HuH-7.5 (cell line): Measurements from ENCODE around the gene SPIN1.

Source experiments
- DNase-seq: peaks from one replicate; pipeline ENCODE4 v3.0.0; 2011; ENCODE audit warnings: low spot score

The SPIN1 gene

DNA sequence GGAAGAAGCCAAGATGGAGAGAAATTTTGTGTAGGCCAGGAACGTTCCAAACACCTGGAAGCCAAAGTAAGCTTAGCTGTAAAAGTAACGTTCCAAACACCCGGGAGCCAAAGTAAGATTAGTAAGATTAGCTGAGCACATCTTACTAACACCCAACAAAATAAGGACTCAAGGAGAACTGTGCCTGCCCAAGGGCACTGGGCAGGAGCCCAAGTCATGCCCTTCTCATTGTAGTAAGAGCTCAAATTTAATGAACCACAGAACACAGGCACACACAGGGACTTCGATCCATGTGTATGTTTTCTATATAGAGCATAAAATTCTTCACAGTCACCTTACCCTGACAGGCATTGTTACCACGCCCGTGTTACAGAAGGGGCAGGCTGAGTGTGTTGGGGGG is 110.6 kb downstream of the SPIN1 start:
- DNase-seq, result no peak

DNA sequence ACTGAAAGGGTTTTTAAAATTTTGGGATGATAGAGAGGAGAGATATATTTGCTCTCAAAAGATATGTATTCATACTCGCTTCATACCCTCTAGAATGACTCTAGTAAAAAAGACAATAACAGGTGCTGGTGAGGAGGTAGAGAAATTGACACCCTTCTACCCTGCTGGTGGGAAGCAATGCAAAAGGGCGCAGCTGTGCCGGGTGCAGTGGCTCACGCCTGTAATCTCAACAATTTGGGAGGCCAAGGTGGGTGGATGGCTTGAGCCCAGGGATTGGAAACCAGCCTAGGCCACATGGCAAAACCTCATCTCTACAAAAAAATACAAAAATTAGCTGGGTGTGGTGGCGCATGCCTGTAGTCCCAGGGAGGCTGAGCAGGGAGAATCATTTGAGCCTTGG is 112.8 kb downstream of the SPIN1 start:
- no peak for DNase-seq

DNA sequence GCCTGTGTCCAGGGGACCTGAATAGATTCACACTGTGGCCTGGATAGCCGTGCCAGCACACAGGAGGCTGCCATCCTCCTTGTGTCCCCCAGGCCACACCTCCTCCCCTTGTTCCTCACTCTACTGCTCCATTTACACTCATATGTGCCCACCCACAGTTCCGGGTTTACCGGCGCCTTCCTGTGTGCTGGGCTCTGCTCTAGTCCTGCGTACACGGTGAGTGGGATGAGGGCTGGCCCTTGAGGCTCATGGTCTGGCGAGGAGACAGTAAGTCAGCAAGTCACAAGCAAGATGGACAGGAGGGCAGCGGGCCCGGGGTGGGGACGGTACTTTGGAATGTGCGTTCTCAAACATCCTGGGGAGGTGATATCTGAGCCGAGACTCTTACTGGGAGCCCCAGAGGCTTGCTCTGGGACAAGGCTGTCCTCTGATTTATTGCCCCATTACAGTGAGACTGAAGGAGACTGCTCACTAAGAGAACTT is 114.3 kb downstream of the SPIN1 start:
- no peak for DNase-seq

DNA sequence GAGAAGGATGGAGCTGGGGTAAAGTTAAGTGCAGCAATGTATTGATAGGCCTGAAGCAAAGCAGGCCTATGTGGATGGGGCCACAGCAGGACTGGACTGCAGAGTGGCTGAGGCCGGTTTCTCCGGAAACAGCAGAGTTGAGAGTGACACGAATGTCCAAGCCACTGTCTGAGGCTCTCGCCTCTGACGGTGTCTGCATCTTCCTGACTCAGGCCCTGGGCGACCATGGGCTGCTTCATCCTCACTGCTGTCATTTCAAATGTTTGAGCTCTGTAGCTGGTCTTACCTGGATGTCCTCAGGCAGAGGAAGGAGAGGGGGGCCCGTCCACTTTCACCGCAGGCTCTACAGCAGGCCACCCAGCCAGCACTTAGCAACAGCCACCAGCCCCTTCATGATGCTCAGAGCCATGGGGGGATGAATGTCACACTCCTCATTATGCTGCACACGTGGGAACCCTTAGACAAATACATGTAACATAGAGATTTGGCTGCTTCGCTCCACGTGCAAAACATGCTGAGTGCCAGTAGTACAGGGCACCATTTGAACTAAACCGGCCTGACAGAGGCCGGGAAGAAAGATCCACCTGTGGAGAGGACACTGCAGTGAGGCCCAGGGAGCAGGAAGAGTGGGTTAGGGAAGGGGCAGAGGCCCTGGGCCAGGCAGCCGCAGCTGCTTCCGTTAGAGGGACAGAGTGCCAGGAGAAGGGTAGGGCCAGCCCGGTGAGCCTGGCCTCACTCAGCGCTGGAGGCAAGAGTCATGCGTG is 115.0 kb downstream of the SPIN1 start:
- DNase-seq, result no peak

DNA sequence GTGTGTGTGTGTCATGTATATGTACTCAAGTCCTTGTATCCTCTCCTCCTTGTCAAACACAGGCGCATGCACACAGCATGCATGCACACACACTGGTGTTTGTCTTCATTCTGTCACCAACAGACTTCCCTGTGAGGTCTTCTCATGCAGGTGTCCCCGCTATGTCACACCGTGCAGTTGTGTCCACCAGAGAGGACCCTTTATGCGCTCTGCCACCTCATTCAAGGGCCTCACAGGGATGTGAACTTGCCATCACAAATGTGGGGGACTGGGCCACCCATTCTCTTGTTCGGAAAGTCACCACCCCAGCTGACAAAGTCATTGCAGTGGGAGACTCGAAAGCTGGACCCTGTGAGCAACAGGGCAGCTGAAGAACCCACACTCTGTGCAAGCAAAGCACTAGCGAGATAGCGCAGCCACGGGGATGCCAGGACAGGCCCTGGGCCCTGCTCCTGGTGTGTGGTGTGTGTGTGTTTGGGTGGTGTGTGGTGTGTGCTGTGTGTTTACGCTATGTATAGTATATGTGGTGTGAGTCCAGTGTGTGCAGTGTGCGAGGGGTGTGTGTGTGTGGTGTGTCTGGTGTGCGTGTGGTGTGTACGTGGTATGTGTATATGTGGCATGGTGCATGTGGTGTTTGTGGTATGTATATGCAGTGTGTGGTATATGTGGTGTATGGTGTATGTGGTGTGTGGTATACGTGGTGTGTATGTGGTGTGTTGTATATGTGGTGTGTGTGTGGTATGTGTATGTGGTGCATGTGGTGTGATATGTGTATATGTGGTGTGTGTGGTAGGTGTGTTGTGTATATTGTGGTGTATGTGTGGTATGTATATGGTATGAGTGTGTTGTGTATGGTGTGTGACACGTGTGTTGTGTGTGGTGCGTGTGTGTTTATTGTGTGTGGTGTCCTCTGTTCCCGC is 115.9 kb downstream of the SPIN1 start:
- DNase-seq, result no peak

DNA sequence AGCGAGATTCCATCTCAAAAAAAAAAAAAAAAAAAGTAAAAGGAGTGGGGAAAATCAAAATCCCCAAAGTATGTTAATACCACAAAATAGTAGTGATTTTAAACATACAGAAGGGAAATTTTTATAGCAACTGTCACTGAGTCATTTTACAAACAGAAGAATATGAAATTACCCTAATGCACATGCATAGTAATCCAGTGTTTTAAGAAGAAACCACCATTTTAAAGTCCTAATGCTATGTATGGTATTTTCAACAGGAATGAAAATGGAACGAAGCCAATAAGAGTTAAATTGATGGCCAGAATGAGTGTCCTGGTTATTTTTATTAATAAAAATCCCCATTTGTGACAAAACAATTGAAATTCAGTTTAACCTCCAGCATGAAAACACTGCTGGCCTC is 120.1 kb downstream of the SPIN1 start:
- no peak for DNase-seq

DNA sequence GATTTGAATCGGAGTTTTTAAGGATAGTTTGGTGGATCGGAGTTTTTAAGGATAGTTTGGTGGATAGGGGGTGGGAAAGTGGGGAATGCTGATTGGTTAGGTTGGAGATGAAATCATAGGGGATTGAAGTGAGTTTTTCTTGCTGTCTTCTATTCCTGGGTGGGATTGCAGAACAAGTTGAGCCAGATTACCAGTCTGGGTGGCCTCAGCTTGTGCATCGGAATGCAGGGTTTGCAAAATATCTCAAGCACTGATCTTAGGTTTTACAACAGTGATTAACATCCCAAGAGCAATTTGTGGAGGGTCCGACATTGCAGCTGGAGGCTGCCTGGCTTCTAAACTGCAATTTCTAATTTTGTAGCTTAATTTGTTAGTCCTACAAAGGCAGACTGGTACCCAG is 123.7 kb downstream of the SPIN1 start:
- no peak for DNase-seq

DNA sequence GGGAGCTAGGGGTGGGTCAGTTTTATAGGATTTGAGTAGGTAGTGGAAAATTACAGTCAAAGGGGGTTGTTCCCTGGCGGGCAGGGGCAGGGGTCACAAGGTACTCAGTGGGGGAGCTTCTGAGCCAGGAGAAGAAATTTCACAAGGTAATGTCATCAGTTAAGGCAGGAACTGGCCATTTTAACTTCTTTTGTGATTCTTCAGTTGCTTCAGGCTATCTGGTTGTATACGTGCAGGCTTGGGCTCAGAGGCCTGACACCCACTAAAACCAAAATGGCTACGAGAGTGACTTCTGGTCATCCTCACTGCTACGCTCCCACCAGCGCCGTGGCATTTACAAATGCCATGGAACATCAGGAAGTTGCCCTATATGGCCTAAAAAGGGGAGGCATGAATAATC is 126.0 kb downstream of the SPIN1 start:
- no peak for DNase-seq

DNA sequence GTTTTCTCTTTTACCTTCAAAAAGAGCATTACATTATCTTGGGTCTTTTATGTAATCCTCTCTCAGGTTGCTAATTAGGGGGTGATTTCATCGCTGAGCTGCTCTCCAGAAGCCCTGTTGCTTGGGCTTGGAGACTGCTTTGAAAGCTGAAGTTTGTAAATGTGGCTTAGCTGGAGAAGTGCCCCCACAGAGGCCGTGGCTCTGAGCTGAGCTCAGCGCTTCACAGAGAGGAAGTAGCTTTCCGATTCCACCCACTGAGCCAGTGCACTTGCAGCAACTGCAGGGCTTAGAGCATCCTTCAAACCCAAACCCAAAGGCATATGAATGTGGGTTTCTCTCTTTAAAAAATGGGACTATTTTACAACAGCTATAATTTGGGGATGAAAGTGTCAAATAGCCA is 133.1 kb downstream of the SPIN1 start:
- no peak for DNase-seq

DNA sequence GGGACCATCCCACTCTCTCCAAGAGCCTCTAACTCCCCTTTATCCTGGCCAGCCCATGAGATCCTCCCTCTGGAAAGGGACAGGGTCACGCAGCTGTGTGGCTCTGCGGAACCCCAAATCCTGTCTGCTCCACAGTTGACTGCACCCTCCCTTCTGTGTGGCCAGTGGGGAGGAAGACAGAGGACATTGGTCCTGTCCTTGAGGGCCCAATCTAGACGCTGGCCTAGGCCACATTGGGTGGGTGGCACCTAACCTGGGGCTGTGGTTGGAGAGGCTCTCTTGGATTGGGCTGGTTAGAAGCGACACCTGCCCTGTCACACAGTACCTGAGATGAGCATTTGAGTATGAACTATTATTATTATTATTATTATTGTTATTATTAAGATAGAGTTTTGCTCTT is 134.1 kb downstream of the SPIN1 start:
- no peak for DNase-seq

DNA sequence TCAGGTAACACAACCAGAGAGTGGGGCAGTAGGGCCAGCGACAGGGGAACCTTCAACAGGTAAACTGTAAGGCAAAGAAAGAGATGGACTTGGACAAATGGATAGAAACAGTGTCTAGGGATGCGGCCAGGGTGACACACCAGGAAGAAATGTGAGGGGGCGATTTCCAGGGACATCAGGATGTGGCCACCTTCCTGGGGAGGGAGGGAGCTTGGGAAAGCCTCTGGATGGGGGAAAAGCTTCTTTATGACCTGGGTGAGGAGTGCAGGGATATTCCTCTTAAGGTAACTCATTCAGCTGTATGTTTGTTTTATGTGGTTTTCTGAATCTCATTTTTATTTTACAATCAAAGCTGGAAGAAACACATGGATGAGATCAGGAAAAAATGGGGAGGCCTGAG is 134.8 kb downstream of the SPIN1 start:
- no peak for DNase-seq

DNA sequence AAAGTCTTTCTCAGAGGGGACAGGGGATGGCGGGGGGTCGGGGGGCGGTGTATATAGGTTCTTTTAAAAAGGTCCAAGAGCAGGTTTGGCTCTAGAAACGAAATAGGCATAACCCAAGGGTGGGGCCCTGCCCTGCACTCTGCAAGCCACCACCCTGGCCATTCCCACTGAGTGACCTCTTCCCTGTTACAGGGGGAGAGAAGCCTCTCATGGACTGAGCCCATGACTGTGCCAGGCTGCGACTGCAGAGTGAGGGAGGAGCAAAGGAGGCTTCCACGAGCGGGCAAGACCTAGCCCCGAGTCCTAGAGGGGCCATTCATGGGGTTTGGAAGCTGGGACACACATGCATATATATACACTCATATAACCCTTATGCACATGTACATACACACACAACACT is 136.7 kb downstream of the SPIN1 start:
- DNase-seq, result no peak

DNA sequence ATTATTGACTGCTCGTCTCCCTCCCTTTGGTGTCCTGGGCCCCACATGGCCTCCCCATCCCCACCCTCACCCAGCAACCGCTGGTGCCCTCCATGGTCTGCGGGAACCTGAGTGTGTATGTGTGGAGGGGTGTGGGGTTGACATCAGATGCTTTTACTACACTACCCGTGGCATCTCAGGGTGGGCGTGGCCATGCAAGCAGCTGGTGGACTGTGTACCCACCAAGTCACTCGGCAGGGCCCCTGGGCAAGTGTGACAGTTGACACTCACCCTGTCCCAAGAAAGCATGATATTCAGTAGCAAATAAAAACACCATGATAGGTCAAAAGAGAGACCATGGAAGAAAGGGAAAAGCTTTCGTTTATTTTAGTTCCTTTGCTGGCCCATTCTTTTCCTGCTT is 139.4 kb downstream of the SPIN1 start:
- DNase-seq, result no peak
